H1 (cell line): ENCODE data around the gene PRKN. TPM values are rescaled to one million over a fixed set of nuclear protein-coding genes. Genes with fewer than 3 reads are reported as not detected.

Experiments used
- CTCF ChIA-PET: fragments of 300-600 bp; sonication (Branson Sonifier 250); formaldehyde crosslinking; loops from one replicate; lab custom pipeline; 2021; ENCODE audit not compliant: partially characterized antibody; lab: Charles Lee
- POLR2A ChIA-PET: fragments of 300-600 bp; sonication (Branson Sonifier 250); formaldehyde crosslinking; loops from one replicate; lab custom pipeline; 2021; ENCODE audit warnings: inconsistent platforms; ENCODE audit not compliant: partially characterized antibody; lab: Charles Lee
- DNase-seq, 2 experiments: peaks; one replicate each; pipeline versions ENCODE4 v3.0.0 to v3.0.0-alpha.2; 2010 to 2022; ENCODE audit warnings: low spot score in 2 of 2, low read depth in 1 of 2, mixed read lengths in 1 of 2
- FAIRE-seq: peaks from 2 replicates; lab custom pipeline; 2011; peaks lifted over from hg19 to GRCh38; lab: Jason Lieb, UNC
- H2AFZ ChIP-seq: 2 replicates; pipeline ENCODE4 v1.8.1; 2012; ENCODE audit warnings: low read length, inconsistent platforms
- H2AK5ac ChIP-seq: 2 replicates; pipeline ENCODE4 v1.6.1; 2013; ENCODE audit warnings: low read depth, low read length
- H2BK120ac ChIP-seq: replicated peaks from 2 replicates; pipeline ENCODE3; 2013; ENCODE audit warnings: low read depth, low read length, inconsistent platforms
- H2BK12ac ChIP-seq: 2 replicates; pipeline ENCODE4 v1.6.1; 2013; ENCODE audit warnings: low read depth, low read length
- H2BK15ac ChIP-seq: 2 replicates; pipeline ENCODE4 v1.6.1; 2013; ENCODE audit warnings: low read length
- H2BK20ac ChIP-seq: 2 replicates; pipeline ENCODE4 v1.6.1; 2013; ENCODE audit warnings: low read length
- H2BK5ac ChIP-seq: 2 replicates; pipeline ENCODE4 v1.6.1; 2013; ENCODE audit warnings: low read depth, low read length
- H3K14ac ChIP-seq: 2 replicates; pipeline ENCODE4 v1.6.1; 2013; ENCODE audit warnings: inconsistent platforms; ENCODE audit not compliant: insufficient read length
- H3K18ac ChIP-seq: 2 replicates; pipeline ENCODE4 v1.6.1; 2013; ENCODE audit warnings: low read length; ENCODE audit errors: extremely low read depth
- H3K23ac ChIP-seq: 2 replicates; pipeline ENCODE4 v1.6.1; 2013; ENCODE audit warnings: inconsistent platforms; ENCODE audit not compliant: insufficient read length
- H3K23me2 ChIP-seq: 2 replicates; pipeline ENCODE4 v1.6.1; 2013; ENCODE audit warnings: low read depth, low read length
- H3K27ac ChIP-seq: 2 replicates; pipeline ENCODE4 v1.6.1; 2011; ENCODE audit warnings: low read depth, low read length, inconsistent platforms
- H3K27me3 ChIP-seq, 4 experiments: replicated peaks in 1 of 4; 1 replicate in 1 of 4; 2 replicates in 3 of 4; pipeline versions ENCODE4 v1.6.1 to v1.8.1; 2011 to 2013; ENCODE audit warnings: low read length in 3 of 4, mild to moderate bottlenecking in 3 of 4, inconsistent platforms in 2 of 4, mixed read lengths in 2 of 4, moderate library complexity in 1 of 4; ENCODE audit not compliant: control insufficient read depth in 3 of 4, insufficient read depth in 3 of 4; ENCODE audit errors: extremely low read depth in 1 of 4
- H3K36me3 ChIP-seq, 4 experiments: 2 replicates each; pipeline versions ENCODE4 v1.6.1 to v1.8.1; 2011 to 2013; ENCODE audit warnings: mild to moderate bottlenecking in 4 of 4, low read length in 3 of 4, moderate library complexity in 2 of 4, control low read depth in 1 of 4, inconsistent platforms in 1 of 4; ENCODE audit not compliant: insufficient read depth in 4 of 4, control insufficient read depth in 2 of 4
- H3K4ac ChIP-seq: replicated peaks from 2 replicates; pipeline ENCODE3; 2013; ENCODE audit warnings: low read length, low read depth, mixed read lengths, inconsistent platforms; ENCODE audit not compliant: insufficient read length
- H3K4me1 ChIP-seq, 4 experiments: replicated peaks in 1 of 4; 1 replicate in 1 of 4; 2 replicates in 3 of 4; pipeline versions ENCODE4 v1.6.1 to v1.8.1; 2011 to 2013; ENCODE audit warnings: low read length in 3 of 4, inconsistent platforms in 2 of 4, mixed read lengths in 1 of 4; ENCODE audit not compliant: insufficient read depth in 4 of 4, control insufficient read depth in 3 of 4
- H3K4me2 ChIP-seq, 2 experiments: 2 replicates each; pipeline versions ENCODE4 v1.6.1 to v1.8.1; 2011 to 2013; ENCODE audit warnings: low read depth in 2 of 2, low read length in 2 of 2, control low read depth in 1 of 2, inconsistent platforms in 1 of 2, mild to moderate bottlenecking in 1 of 2; ENCODE audit not compliant: insufficient read depth in 1 of 2
- H3K4me3 ChIP-seq, 4 experiments: fragments of 200-600, 300-600 bp in 1 of 4; sonication (generic), shearing (Covaris generic), sonication (Bioruptor Twin) in 1 of 4; 2 replicates each; pipeline versions ENCODE4 v1.5.1 to v1.8.1; 2011 to 2016; ENCODE audit warnings: low read length in 4 of 4, low read depth in 3 of 4, control low read depth in 2 of 4, inconsistent platforms in 2 of 4, mild to moderate bottlenecking in 2 of 4, mixed read lengths in 1 of 4, moderate library complexity in 1 of 4; ENCODE audit not compliant: insufficient read depth in 2 of 4; ENCODE audit errors: extremely low read depth in 1 of 4
- H3K56ac ChIP-seq: replicated peaks from 2 replicates; pipeline ENCODE3; 2013; ENCODE audit warnings: low read depth, mild to moderate bottlenecking, mixed read lengths, low read length, inconsistent platforms; ENCODE audit not compliant: insufficient read length
- H3K79me1 ChIP-seq: 2 replicates; pipeline ENCODE4 v1.6.1; 2013; ENCODE audit warnings: low read depth, low read length, control low read depth
- H3K79me2 ChIP-seq, 2 experiments: 2 replicates each; pipeline versions ENCODE4 v1.6.1 to v1.8.1; 2012 to 2013; ENCODE audit warnings: low read length in 2 of 2, mild to moderate bottlenecking in 2 of 2, inconsistent platforms in 1 of 2; ENCODE audit not compliant: insufficient read depth in 2 of 2, control insufficient read depth in 1 of 2
- H3K9ac ChIP-seq, 4 experiments: replicated peaks in 1 of 4; 1 replicate in 1 of 4; 2 replicates in 3 of 4; pipeline versions ENCODE4 v1.6.1 to v1.8.1; 2011 to 2013; ENCODE audit warnings: low read depth in 3 of 4, low read length in 3 of 4, control low read depth in 2 of 4, mild to moderate bottlenecking in 2 of 4, moderate library complexity in 2 of 4, inconsistent platforms in 1 of 4; ENCODE audit errors: extremely low read depth in 1 of 4
- H3K9me3 ChIP-seq, 2 experiments: 2 replicates each; pipeline versions ENCODE4 v1.6.1 to v1.8.1; 2012 to 2013; ENCODE audit warnings: mild to moderate bottlenecking in 2 of 2, moderate library complexity in 2 of 2, control low read depth in 1 of 2, inconsistent platforms in 1 of 2, low read depth in 1 of 2, low read length in 1 of 2, mixed read lengths in 1 of 2; ENCODE audit not compliant: insufficient read depth in 2 of 2
- H4K20me1 ChIP-seq, 2 experiments: replicated peaks in 1 of 2; 2 replicates each; pipeline versions ENCODE3 to v1.8.1; 2011 to 2013; ENCODE audit warnings: inconsistent platforms in 2 of 2, low read length in 2 of 2, mild to moderate bottlenecking in 1 of 2; ENCODE audit not compliant: insufficient read depth in 2 of 2, control insufficient read depth in 1 of 2
- H4K5ac ChIP-seq: 2 replicates; pipeline ENCODE4 v1.6.1; 2013; ENCODE audit warnings: low read length, low read depth, mixed read lengths, inconsistent platforms; ENCODE audit not compliant: insufficient read length
- H4K8ac ChIP-seq: 2 replicates; pipeline ENCODE4 v1.8.0; 2013; ENCODE audit warnings: mild to moderate bottlenecking, moderate library complexity, low read length, inconsistent platforms; ENCODE audit not compliant: insufficient read depth; ENCODE audit errors: extremely low read depth
- H4K91ac ChIP-seq: replicated peaks from 2 replicates; pipeline ENCODE3; 2013; ENCODE audit warnings: low read length, mixed read lengths, inconsistent platforms; ENCODE audit not compliant: insufficient read length
- EZH2 ChIP-seq: fragments of 200-600 bp; sonication (generic); IDR thresholded peaks from 2 replicates; pipeline ENCODE4 v1.7.1; 2012; ENCODE audit warnings: low read depth, mild to moderate bottlenecking, moderate library complexity, low read length, inconsistent platforms; ENCODE audit not compliant: severe bottlenecking
- GTF2F1 ChIP-seq: IDR thresholded peaks from 2 replicates; pipeline ENCODE4 v1.6.1; 2012; ENCODE audit warnings: low read depth, low read length, improper control_type of control experiment, borderline replicate concordance
- HDAC6 ChIP-seq: IDR thresholded peaks from one replicate; pipeline ENCODE4 v1.7.1; 2012; ENCODE audit warnings: low read depth, mild to moderate bottlenecking, inconsistent platforms, low read length, moderate library complexity
- KDM1A ChIP-seq: fragments of 200-600, 300-600 bp; sonication (generic); IDR thresholded peaks from 2 replicates; pipeline ENCODE4 v1.7.1; 2016; ENCODE audit warnings: mild to moderate bottlenecking, low read length, borderline replicate concordance
- TAF7 ChIP-seq: optimal IDR thresholded peaks from 2 replicates; pipeline ENCODE3; 2011; ENCODE audit warnings: low read depth, mild to moderate bottlenecking, inconsistent platforms, low read length, moderate library complexity, borderline replicate concordance
- ZNF274 ChIP-seq: IDR thresholded peaks from 2 replicates; pipeline ENCODE4 v1.7.0; 2012; ENCODE audit warnings: low read length, borderline replicate concordance; ENCODE audit errors: extremely low read depth
- WGBS, 2 experiments: shearing (Covaris generic) in 1 of 2; methylation state at CpG; one replicate each; pipeline versions ENCODE4 v1.1.6 to v1.1.7; 2013 to 2015; ENCODE audit warnings: low lambda C conversion rate in 2 of 2, mixed read lengths in 2 of 2, inconsistent platforms in 1 of 2, low coverage in 1 of 2, missing lambda C conversion rate in 1 of 2; ENCODE audit not compliant: insufficient replicate concordance in 2 of 2, insufficient coverage in 1 of 2, insufficient read length in 1 of 2; ENCODE audit errors: extremely low coverage in 1 of 2, missing lambda C conversion rate in 1 of 2; 5-methylcytosine and 5-hydroxymethylcytosine counted together
- polyA plus RNA-seq, 7 experiments: library from polyadenylated mRNA; depleted of rRNA in 3 of 7; stranded (reverse) in 5 of 7; unstranded in 2 of 7; fragments of >200 nt in 5 of 7; fragments of 200-250 nt in 2 of 7; gene quantifications; 1 replicate in 5 of 7; 2 replicates in 1 of 7; 4 replicates in 1 of 7; pipeline versions ENCODE4 v1.2.1 to v1.2.3, GENCODE V29; 2011 to 2013; ENCODE audit warnings: missing spikeins in 2 of 7, mixed read lengths in 2 of 7
- total RNA-seq: library from RNA; stranded (reverse); fragmentation: NEBNext Ultra II Directional; extraction: Animal tissue kit (Norgen Biotek cat#: 25700); gene quantifications from 2 replicates; pipeline ENCODE4 v1.2.1, GENCODE V29; 2021

The PRKN gene
- total and polyA plus RNA-seq, 2 of the 8 experiments (the other 6 are each of a cell fraction or from before 2014, with no cell fraction given) = 0.13 to 0.29 TPM

- 92% methylated on average over 1 of the region's 1 CpG; no CpG with 5 or more reads in 1 of the 2 experiments for WGBS, 2 experiments
- FAIRE-seq = no peak
- TF ChIP-seq HDAC6 (no peak), KDM1A (no peak), GTF2F1 (no peak), TAF7 (no peak), ZNF274 (no peak), EZH2 (no peak)
These were observed 1125.2 kb downstream of the PRKN start for GRCh38 chr6:161602359-161602758.

More at GRCh38 chr6:161602359-161602758, 1125.2 kb downstream of the PRKN start:
- Histone ChIP-seq H3K9me3 (no peaks in the 10 kb centered on the region), H3K27me3 (no peaks in the 10 kb centered on the region), H3K4ac (no peak overlapping the region), H2AFZ (no peak overlapping the region), H3K23ac (no peak overlapping the region), H2BK120ac (no peak overlapping the region), H2BK20ac (no peak overlapping the region), H3K56ac (no peak overlapping the region), H2BK5ac (no peak overlapping the region), H3K79me1 (no peaks in the 10 kb centered on the region), H4K91ac (no peak overlapping the region), H2BK15ac (no peak overlapping the region), H3K18ac (no peak overlapping the region), H3K36me3 (no peaks in the 10 kb centered on the region), H4K20me1 (no peaks in the 10 kb centered on the region), H3K14ac (no peak overlapping the region), H4K8ac (no peak overlapping the region), H3K79me2 (no peaks in the 10 kb centered on the region), H3K23me2 (no peaks in the 10 kb centered on the region), H3K4me2 (no peak overlapping the region), H3K27ac (no peak overlapping the region), H3K9ac (no peak overlapping the region), H2BK12ac (no peak overlapping the region), H4K5ac (no peak overlapping the region), H3K4me1 (no peaks in the 10 kb centered on the region), H2AK5ac (no peak overlapping the region), H3K4me3 (no peak overlapping the region)
- ChIA-PET POLR2A (no interaction called here), CTCF (no interaction called here)
- DNase-seq = no peak
